Measurements from ENCODE around the gene NLRC5.

Gene NLRC5

DNA sequence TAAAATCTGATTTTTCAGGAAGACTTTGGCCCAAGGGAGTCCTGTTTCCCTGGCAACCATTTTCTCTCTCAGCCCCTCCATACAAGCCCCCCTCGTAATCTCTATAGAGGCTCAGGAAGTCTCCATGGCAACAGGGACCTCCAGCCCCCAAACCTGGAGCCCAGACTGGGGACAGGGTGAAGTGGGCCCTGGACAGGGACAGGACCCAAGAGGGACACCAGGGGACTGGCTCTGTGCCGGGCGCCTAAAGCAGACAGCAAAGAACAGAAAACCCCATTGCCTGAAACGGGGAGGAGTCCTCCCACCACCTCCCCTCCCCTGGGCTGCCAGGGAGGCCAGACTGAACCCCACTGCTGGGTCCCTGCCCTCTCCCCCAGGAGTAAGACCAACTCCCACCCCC, 143.7 kb downstream of the NLRC5 start:
- no peaks in the 10 kb centered on the region for H3K27me3 ChIP-seq (replicated peaks in 2 of 5; ENCODE audit: control insufficient read depth in 4 of 5, insufficient read depth in 5 of 5, low read length in 4 of 5)
- peaks cover 0 to 56% (median 24%) of the 10 kb centered on the region in 4 experiments for H3K4me1 ChIP-seq (ENCODE audit: control extremely low read depth in 1 of 4, control insufficient read depth in 4 of 4, insufficient read depth in 4 of 4, low read length in 3 of 4)
- DNase-seq: no peak
- H3K27ac ChIP-seq (ENCODE audit: insufficient read depth in 1 of 2, low read depth in 1 of 2, low read length in 2 of 2, poor library complexity in 1 of 2, severe bottlenecking in 2 of 2): no peak overlapping the region
- H3K9me3 ChIP-seq (ENCODE audit: control extremely low read depth in 1 of 5, control insufficient read depth in 4 of 5, insufficient read depth in 2 of 5, low read depth in 1 of 5, low read length in 4 of 5): no peaks in the 10 kb centered on the region
- ChIA-PET CTCF (interaction anchor here (1.3 kb wide), 1 partner anchor 17 kb away, joined by 4 read pairs; no protein-coding TSS in a partner anchor), POLR2A (no interaction called here)
- H3K4me3 ChIP-seq (ENCODE audit: control insufficient read depth in 1 of 7, extremely low read depth in 1 of 7, insufficient read depth in 4 of 7, low read depth in 2 of 7, low read length in 6 of 7): no peak overlapping the region
- peaks cover 0 to 13% (median 9%) of the 10 kb centered on the region in 4 experiments for H3K36me3 ChIP-seq (ENCODE audit: control insufficient read depth in 4 of 4, insufficient read depth in 4 of 4, low read length in 3 of 4)
- WGBS (ENCODE audit: insufficient coverage): 90% methylated on average over 2 of the region's 4 CpGs

Measured in common myeloid progenitor, CD34-positive (primary cell).